ENCODE measurements around the gene DCUN1D5. TPM values are rescaled to one million over a fixed set of nuclear protein-coding genes. Genes with fewer than 3 reads are reported as not detected.
A peak's percentile ranks its signal among the peaks of the same experiment; 100 is the strongest.
"Not testable (repeated sequence)": the region's sequence is repeated elsewhere in the genome, so short reads cannot be mapped to it uniquely, and the experiment has no call there.

DCUN1D5 gene
- total RNA-seq, 1 experiment from 2014 or later = 99.6 TPM

- DNase-seq (ENCODE audit: low read depth) = peak; percentile 61
These were observed 36.6 kb downstream of the DCUN1D5 start for GRCh38 chr11:103055221-103055890.

DNA sequence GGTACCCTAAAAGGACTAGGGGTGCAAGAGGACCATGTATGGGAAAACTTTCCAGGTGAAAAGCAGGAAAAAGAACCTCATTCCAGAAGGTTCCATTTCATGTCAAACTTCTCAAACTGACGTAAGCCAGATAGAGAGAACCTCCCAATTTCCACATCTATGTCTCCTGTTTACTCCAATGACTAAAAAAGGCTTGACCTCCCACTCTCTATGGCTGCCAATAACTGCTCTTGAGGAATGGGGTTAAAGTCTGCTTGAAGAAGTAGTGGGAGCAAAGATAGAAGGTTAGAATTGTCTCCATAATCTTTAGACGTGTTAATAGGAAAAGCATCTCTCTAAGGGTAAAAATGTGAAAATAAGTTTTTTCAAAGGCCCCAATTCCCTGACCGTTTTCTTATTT, 38.0 kb downstream of the DCUN1D5 start:
- no peak for DNase-seq (ENCODE audit: low read depth)

GRCh38 chr11:103051981-103052380, 40.0 kb downstream of the DCUN1D5 start:
- peak; percentile 59 for DNase-seq (ENCODE audit: low read depth)

GRCh38 chr11:103051151-103051801, 40.7 kb downstream of the DCUN1D5 start:
- peak; percentile 82 for DNase-seq (ENCODE audit: low read depth)

GRCh38 chr11:103050351-103050750, 41.6 kb downstream of the DCUN1D5 start:
- no peak for DNase-seq (ENCODE audit: low read depth)

GRCh38 chr11:103047837-103048236, 44.1 kb downstream of the DCUN1D5 start:
- DNase-seq (ENCODE audit: low read depth) = no peak

DNA sequence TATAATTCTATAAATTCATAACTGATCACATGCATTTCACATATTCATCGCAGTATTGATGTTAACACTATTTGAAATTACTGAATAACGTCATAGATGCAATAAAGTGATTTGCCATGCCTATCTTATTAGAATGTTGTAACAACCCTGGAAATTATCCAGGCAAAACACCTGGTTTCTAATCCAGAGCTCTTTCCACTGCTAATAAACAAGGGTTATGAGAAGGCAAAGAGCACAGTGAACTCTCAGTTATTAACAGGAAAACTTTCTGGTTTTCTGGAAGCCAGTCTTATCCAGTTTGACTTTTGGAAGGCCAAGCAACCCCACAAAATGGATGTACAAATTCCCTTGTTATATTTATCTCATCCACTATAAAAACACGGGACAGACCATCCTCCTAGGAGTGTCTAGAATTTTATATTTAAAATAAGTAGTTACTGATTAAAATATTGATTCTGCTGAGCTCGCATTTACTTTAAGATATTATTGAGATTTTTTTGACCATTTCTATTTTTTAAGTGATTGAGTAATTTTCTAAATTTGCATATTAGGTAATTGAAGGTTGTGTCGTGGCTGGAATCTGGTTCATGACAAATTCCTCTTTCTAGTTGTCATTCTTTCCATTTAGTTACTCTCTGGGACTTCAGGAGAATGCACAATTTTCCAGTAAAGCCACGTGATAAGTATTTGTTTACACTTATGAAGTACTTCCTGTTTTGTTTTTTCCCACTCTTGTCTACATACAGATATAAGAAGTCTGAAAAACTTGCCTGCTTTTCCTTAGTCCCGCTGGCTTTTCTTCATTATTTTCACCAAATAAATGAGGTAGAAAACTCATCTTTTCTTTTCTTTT, 47.9 kb downstream of the DCUN1D5 start:
- DNase-seq (ENCODE audit: low read depth) = peak; percentile 40

GRCh38 chr11:103042161-103042560, 49.8 kb downstream of the DCUN1D5 start:
- DNase-seq (ENCODE audit: low read depth) = no peak

DNA sequence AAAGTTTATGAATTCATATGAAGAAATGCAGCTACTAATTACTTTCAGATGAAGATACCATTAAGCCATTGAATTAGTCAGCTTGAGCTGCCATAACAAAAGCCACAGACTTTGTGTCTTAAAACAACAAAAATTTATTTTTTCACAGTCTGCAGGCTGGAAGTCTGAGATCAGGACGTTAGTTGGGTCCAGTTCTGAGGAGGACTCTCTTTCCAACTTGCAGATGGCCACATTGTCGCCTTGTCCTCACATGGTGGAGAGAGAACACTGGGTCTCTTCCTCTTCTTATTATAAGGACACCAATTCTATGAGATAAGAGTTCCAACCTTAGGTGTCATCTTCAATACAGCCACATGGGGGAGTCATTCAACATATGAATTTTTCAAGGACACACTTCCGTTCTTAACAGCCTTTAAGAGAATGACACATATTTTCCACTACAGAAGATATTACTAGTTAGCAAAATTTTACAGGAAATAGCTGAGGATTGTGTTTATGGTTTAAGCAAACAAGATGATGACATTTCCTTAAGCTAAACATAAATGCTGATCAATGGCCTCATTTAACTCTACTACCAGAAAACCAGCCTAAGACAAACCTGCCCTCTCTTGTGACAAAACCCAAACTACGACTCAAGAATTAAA, 56.0 kb downstream of the DCUN1D5 start:
- DNase-seq (ENCODE audit: low read depth) = peak; percentile 89

GRCh38 chr11:103035216-103035615, 56.7 kb downstream of the DCUN1D5 start:
- DNase-seq (ENCODE audit: low read depth) = no peak

- DNase-seq (ENCODE audit: low read depth) = no peak
These were observed 60.1 kb downstream of the DCUN1D5 start for GRCh38 chr11:103031834-103032233.

- DNase-seq (ENCODE audit: low read depth) = peak; percentile 70
These were observed 62.6 kb downstream of the DCUN1D5 start for GRCh38 chr11:103029401-103029800.

GRCh38 chr11:103028304-103029020, 63.5 kb downstream of the DCUN1D5 start:
- DNase-seq (ENCODE audit: low read depth) = not testable (repeated sequence)

DNA sequence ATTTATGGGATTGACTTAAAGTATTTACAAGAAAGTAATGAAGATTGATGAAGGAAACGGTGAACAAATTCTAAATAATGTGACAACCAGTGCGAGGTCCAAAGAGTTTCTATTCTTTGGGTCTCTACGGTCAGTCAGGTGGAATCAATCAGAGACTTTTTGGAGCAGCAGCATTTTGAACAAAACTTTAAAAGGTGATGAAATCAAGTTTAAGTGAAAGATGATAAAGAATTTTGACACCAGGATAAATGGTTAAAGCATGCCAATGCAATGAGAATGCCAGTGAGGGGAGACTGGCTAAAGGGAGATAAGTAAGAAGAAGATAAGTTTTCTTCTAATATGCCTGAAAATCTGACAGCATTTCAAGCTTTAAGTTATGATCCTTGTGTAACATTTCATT, 67.9 kb downstream of the DCUN1D5 start:
- DNase-seq (ENCODE audit: low read depth) = peak; percentile 76

- no peak for DNase-seq (ENCODE audit: low read depth)
These were observed 75.9 kb downstream of the DCUN1D5 start for GRCh38 chr11:103016031-103016430.

DNA sequence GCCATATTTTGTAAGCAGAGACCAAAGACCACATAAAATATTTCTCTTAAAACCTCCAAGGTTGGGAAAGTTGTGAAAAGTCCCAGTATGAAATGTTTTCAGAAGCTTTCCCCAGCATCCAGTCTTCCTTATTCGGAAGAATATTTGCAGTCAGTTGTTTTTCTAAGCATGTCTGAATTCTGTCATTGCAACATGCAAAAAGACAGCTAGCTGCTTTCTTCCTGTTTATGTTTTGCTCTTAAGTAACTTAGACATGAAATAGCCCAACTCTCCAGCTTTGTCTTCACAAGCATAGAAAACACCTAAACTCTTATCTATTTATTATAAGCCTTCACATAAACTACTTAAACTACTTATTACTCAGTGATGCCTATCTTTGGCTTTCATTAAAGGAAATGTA, 78.5 kb downstream of the DCUN1D5 start:
- no peak for DNase-seq (ENCODE audit: low read depth)

Other genes starting within 250 kb of the DCUN1D5 start
- gene MMP3, start 248.6 kb downstream of the DCUN1D5 start, total RNA-seq (2014; rRNA removed; shearing (Covaris generic)) = 126 and 136 TPM in 2 replicates
- 4.0 and 4.6 TPM in 2 replicates for gene MMP12, start 217.2 kb downstream of the DCUN1D5 start, total RNA-seq (2014; rRNA removed; shearing (Covaris generic))
- gene MMP13, start 136.4 kb downstream of the DCUN1D5 start, total RNA-seq (2014; rRNA removed; shearing (Covaris generic)) = 96.9 and 103 TPM in 2 replicates
- gene DYNC2H1, start 17.3 kb upstream of the DCUN1D5 start, total RNA-seq (2014; rRNA removed; shearing (Covaris generic)) = 7.3 and 9.3 TPM in 2 replicates